ENCODE measurements around the gene CFAP410.

CFAP410 gene

GRCh38 chr21:44290327-44291077, 48.7 kb downstream of the CFAP410 start:
- no peak for DNase-seq (ENCODE audit: low read depth)
- no peak for TF ChIP-seq CTCF (conservative IDR thresholded peaks at IDR 0.05; ENCODE audit: control insufficient read depth, insufficient read depth, low read depth, low read length)
- H3K4me3 ChIP-seq (ENCODE audit: control insufficient read depth, low read depth, low read length), result no peak overlapping the region

GRCh38 chr21:44289381-44290010, 49.7 kb downstream of the CFAP410 start:
- DNase-seq (ENCODE audit: low read depth), result no peak
- H3K4me3 ChIP-seq (ENCODE audit: control insufficient read depth, low read depth, low read length), result no peak overlapping the region
- no peak for TF ChIP-seq CTCF (conservative IDR thresholded peaks at IDR 0.05; ENCODE audit: control insufficient read depth, insufficient read depth, low read depth, low read length)

GRCh38 chr21:44288251-44289110, 50.7 kb downstream of the CFAP410 start:
- no peak for DNase-seq (ENCODE audit: low read depth)
- TF ChIP-seq CTCF (conservative IDR thresholded peaks at IDR 0.05; ENCODE audit: control insufficient read depth, insufficient read depth, low read depth, low read length), result no peak
- H3K4me3 ChIP-seq (ENCODE audit: control insufficient read depth, low read depth, low read length), result no peak overlapping the region

- DNase-seq (ENCODE audit: low read depth), result no peak
- no peak for TF ChIP-seq CTCF (conservative IDR thresholded peaks at IDR 0.05; ENCODE audit: control insufficient read depth, insufficient read depth, low read depth, low read length)
- H3K4me3 ChIP-seq (ENCODE audit: control insufficient read depth, low read depth, low read length), result no peak overlapping the region
These were observed 52.2 kb downstream of the CFAP410 start for GRCh38 chr21:44286716-44287632.

GRCh38 chr21:44286086-44286715, 53.0 kb downstream of the CFAP410 start:
- no peak overlapping the region for H3K4me3 ChIP-seq (ENCODE audit: control insufficient read depth, low read depth, low read length)
- no peak for TF ChIP-seq CTCF (conservative IDR thresholded peaks at IDR 0.05; ENCODE audit: control insufficient read depth, insufficient read depth, low read depth, low read length)
- no peak for DNase-seq (ENCODE audit: low read depth)
